BJ (cell line): ENCODE data around the gene POC1A. TPM values are rescaled to one million over a fixed set of nuclear protein-coding genes. Genes with fewer than 3 reads are reported as not detected.

Source experiments
- CTCF ChIA-PET: fragments of 350-600 bp; formaldehyde crosslinking; extraction: SDS; loops from one replicate; lab custom pipeline; 2021; ENCODE audit warnings: antibody characterized with exemption, inconsistent platforms; lab: Yijun Ruan, JAX
- POLR2A ChIA-PET: fragments of 300-600 bp; sonication (Branson Sonifier 250); formaldehyde crosslinking; extraction: SDS; loops from one replicate; lab custom pipeline; 2021; ENCODE audit warnings: antibody characterized with exemption; lab: Charles Lee
- DNase-seq: peaks from one replicate; pipeline ENCODE4 v3.0.0-alpha.2; 2011; ENCODE audit warnings: low read depth
- H3K27me3 ChIP-seq: 2 replicates; pipeline ENCODE4 v1.6.0; 2011; ENCODE audit warnings: low read length; ENCODE audit not compliant: control insufficient read depth, insufficient read depth
- H3K36me3 ChIP-seq: 2 replicates; pipeline ENCODE4 v1.5.1; 2011; ENCODE audit warnings: low read length; ENCODE audit not compliant: control insufficient read depth, insufficient read depth
- H3K4me3 ChIP-seq: 2 replicates; pipeline ENCODE4 v1.5.1; 2011; ENCODE audit warnings: low read depth, mild to moderate bottlenecking, control low read depth, low read length
- polyA plus RNA-seq: library from polyadenylated mRNA; depleted of rRNA; stranded (reverse); fragments of >200 nt; gene quantifications from 2 replicates; pipeline ENCODE4 v1.2.3, GENCODE V29; 2011
- TF ChIP-seq, protein P1 (sequence below): IDR thresholded peaks from 2 replicates; pipeline ENCODE4 v1.5.1; 2011; ENCODE audit warnings: low read depth, mild to moderate bottlenecking, control low read depth, inconsistent platforms, low read length, moderate library complexity; ENCODE audit not compliant: insufficient read depth

The POC1A gene
- polyA plus RNA-seq, 1 experiment = 18.4 TPM

DNA sequence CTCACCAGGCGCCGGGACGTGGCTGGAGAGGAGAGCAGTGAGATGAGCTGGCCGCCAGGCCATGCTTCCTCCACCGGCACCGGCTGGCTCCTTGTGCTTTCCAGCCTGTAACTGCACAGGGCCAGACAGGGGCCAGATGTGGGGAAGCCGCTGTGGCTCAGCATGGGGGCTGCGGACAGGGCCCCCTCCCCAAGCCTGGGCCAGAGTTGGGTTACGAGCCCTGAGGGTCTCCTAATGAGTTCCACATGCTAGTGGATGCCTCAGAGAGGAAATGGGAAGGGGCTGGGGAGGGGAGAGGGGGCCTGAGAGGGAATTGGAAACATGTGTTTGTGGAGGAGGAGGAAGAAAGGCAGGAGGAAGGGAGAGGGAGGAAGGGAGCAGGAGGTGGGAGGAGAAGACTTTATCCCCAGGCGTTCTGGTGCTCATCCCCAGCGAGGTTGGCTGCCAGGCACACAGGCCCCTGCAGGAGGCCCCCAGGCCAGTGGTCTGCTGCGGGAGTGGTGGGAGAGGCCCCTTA, 86.1 kb downstream of the POC1A start:
- ChIA-PET CTCF (interaction anchor here (0.8 to 1.6 kb wide), 3 partner anchors 10 to 55 kb away, joined by 3 to 4 read pairs (median 4); no protein-coding TSS in a partner anchor), POLR2A (no interaction called here)
- Histone ChIP-seq H3K27me3 (no peaks in the 10 kb centered on the region), H3K36me3 (no peaks in the 10 kb centered on the region), H3K4me3 (no peak overlapping the region)
- TF ChIP-seq, protein P1, sequence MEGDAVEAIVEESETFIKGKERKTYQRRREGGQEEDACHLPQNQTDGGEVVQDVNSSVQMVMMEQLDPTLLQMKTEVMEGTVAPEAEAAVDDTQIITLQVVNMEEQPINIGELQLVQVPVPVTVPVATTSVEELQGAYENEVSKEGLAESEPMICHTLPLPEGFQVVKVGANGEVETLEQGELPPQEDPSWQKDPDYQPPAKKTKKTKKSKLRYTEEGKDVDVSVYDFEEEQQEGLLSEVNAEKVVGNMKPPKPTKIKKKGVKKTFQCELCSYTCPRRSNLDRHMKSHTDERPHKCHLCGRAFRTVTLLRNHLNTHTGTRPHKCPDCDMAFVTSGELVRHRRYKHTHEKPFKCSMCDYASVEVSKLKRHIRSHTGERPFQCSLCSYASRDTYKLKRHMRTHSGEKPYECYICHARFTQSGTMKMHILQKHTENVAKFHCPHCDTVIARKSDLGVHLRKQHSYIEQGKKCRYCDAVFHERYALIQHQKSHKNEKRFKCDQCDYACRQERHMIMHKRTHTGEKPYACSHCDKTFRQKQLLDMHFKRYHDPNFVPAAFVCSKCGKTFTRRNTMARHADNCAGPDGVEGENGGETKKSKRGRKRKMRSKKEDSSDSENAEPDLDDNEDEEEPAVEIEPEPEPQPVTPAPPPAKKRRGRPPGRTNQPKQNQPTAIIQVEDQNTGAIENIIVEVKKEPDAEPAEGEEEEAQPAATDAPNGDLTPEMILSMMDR = 0 out of 2 replicates have a peak, but pooled peaks have one; percentile 5
- DNase-seq = peak; percentile 46

DNA sequence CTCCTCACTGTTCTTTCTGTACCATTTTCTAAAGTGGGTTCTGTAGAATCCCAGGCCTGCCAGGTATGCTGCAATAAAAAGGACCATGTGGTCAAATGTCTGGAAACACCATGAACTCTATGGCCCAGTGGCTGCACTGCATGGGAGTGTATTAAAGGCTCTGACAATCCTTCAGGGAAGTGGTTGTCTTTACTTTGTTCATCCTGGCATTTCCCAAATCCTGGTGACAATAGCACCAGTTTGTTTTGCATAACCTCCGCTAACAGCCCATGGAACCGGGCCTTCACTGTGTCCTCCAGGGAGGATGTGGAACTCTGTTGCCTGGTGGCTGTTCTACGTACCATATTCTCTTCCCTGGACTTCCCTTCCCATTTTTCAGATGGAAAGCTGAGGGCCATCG, 86.7 kb downstream of the POC1A start:
- no peak for DNase-seq
- H3K27me3 ChIP-seq = no peaks in the 10 kb centered on the region
- H3K36me3 ChIP-seq = no peaks in the 10 kb centered on the region
- TF ChIP-seq, protein P1 = no peak
- ChIA-PET CTCF (interaction anchor here (0.8 to 1.6 kb wide), 4 partner anchors 11 to 55 kb away, joined by 3 to 5 read pairs (median 4); partner anchors contain the start of gene DUSP7), POLR2A (no interaction called here)
- no peak overlapping the region for H3K4me3 ChIP-seq

DNA sequence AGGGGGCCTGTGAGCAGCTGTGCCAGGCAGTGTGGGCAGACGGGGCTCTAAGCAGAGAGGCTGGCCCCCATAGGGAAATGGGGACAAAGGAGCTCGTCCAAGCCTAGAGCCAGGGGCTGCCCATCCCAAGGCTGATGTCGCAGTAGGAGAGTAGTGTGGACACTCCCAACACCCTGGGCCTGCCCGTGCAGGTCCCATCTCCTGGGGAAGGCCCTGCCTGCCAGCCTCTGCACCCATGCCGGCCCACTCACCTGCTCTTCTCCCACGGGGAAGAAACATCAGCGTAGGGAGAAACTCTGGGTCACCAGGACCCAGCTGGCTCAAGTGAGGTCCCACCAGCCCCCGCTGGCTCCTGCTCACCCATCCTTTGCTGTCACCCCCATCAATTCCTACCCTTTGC, 87.2 kb downstream of the POC1A start:
- CTCF ChIA-PET = interaction anchor here (1.3 to 1.6 kb wide), 3 partner anchors 10 to 56 kb away, joined by 4 to 5 read pairs (median 4); partner anchors contain the start of gene DUSP7
- POLR2A ChIA-PET = interaction anchor here (0.7 kb wide), 1 partner anchor 11 kb away, joined by 3 read pairs; no protein-coding TSS in a partner anchor
- no peak for DNase-seq

DNA sequence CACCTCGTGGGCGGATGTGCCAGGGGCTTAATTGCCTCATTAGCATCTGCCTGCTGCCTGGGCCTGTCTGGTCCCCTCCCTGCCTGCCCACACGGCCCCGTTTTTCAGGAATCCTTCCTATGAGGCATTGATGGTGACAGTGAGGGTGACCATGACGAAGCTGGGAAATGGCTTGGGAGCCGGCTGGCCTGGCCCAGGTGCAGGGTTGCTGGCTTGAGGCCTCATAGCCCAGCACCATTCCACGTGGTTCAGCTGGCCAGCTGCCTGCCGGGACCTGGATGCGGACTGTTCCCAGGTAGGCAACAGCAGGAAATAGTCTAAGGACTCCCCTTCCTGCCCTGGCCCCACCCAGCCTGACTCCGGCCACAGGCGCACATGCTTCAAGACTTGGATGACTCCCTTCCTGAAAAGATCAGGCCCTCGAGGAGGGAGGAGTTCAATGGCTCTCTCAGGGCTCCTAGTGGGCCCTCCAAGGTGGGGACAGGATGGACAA, 88.9 kb downstream of the POC1A start:
- H3K4me3 ChIP-seq = no peak overlapping the region

More for the DNA sequence above, 87.2 kb downstream of the POC1A start:
- Histone ChIP-seq H3K36me3 (no peaks in the 10 kb centered on the region), H3K4me3 (no peak overlapping the region), H3K27me3 (no peaks in the 10 kb centered on the region)
- TF ChIP-seq, protein P1 = no peak

DNA sequence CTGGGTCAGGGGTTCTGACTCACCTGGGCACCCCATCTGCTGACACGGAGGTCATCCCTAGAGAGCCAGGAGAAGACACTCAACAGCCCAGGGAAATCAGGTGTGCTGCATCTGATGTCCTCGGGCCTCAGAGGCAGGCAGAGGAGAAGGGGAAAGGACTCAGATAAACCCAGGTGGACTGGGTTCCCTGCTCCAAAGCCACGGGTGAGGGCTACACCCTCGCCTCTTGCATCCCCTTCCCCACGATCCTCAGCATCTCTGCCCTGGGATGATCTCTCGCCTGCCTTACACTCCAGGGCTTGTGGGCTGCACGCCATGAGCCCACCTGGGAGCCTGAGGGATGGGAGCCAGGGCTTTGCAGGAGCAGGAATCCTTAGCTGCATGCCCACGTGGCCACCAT, 89.7 kb downstream of the POC1A start:
- no peaks in the 10 kb centered on the region for H3K36me3 ChIP-seq
- ChIA-PET POLR2A (no interaction called here), CTCF (no interaction called here)
- TF ChIP-seq, protein P1 = no peak
- H3K27me3 ChIP-seq = no peaks in the 10 kb centered on the region
- H3K4me3 ChIP-seq = no peak overlapping the region
- no peak for DNase-seq

More for the DNA sequence above, 88.9 kb downstream of the POC1A start:
- ChIA-PET POLR2A (no interaction called here), CTCF (interaction anchor here (0.6 to 0.9 kb wide), 2 partner anchors 11 to 13 kb away, joined by 3 to 4 read pairs; no protein-coding TSS in a partner anchor)
- TF ChIP-seq, protein P1 = no peak
- no peaks in the 10 kb centered on the region for H3K27me3 ChIP-seq
- H3K36me3 ChIP-seq = no peaks in the 10 kb centered on the region
- DNase-seq = no peak
